Gastroesophageal sphincter (tissue), 4 donors: ENCODE measurements around the gene NGEF. TPM values are rescaled to one million over a fixed set of nuclear protein-coding genes. Genes with fewer than 3 reads are reported as not detected.
"Not testable (repeated sequence)": the region's sequence is repeated elsewhere in the genome, so short reads cannot be mapped to it uniquely, and the experiment has no call there.

Experiments
- ATAC-seq: fragments of 150-250 bp; one replicate; pipeline ENCODE4 v1.9.1; 2016; ENCODE audit warnings: mild to moderate bottlenecking, moderate library complexity
- H3K27ac ChIP-seq, 4 donors: fragments of 200-600 bp; sonication (generic) in 3 of 4; 1 replicate in 3 of 4; 2 replicates in 1 of 4; pipeline ENCODE4 v1.5.1; 2016 to 2019
- H3K27me3 ChIP-seq: fragments of 200-600 bp; sonication (generic); one replicate; pipeline ENCODE4 v1.5.1; 2019
- H3K36me3 ChIP-seq, 2 donors: fragments of 200-600 bp; sonication (generic); one replicate each; pipeline ENCODE4 v1.5.1; 2019; ENCODE audit warnings: control low read depth in 1 of 2
- H3K4me1 ChIP-seq, 3 donors: fragments of 200-600 bp; sonication (generic); 1 replicate in 2 of 3; 2 replicates in 1 of 3; pipeline ENCODE4 v1.5.1; 2016 to 2019; ENCODE audit warnings: control low read depth in 2 of 3
- H3K4me3 ChIP-seq, 2 donors: fragments of 200-600 bp; sonication (generic); one replicate each; pipeline ENCODE4 v1.5.1; 2019; ENCODE audit warnings: mild to moderate bottlenecking in 1 of 2, moderate library complexity in 1 of 2
- H3K9me3 ChIP-seq, 3 donors: fragments of 200-600 bp; sonication (generic); one replicate each; pipeline ENCODE4 v1.5.1; 2017 to 2019; ENCODE audit warnings: control low read depth in 2 of 3
- CTCF ChIP-seq, 4 experiments: fragments of 200-600 bp in 2 of 4; fragments of 450-650 bp in 2 of 4; sonication (generic) in 1 of 4; IDR thresholded peaks; one replicate each; pipeline ENCODE4 v1.5.1; 2017 to 2019; ENCODE audit warnings: antibody characterized with exemption in 4 of 4, mild to moderate bottlenecking in 2 of 4, moderate library complexity in 2 of 4
- EP300 ChIP-seq: sonication (generic); formaldehyde crosslinking; IDR thresholded peaks from one replicate; pipeline ENCODE4 v1.6.1; 2017; ENCODE audit warnings: antibody characterized with exemption, mild to moderate bottlenecking
- POLR2A ChIP-seq, 2 donors: fragments of 450-650 bp; IDR thresholded peaks; one replicate each; pipeline ENCODE4 v1.6.1; 2017; ENCODE audit warnings: antibody characterized with exemption in 2 of 2, mild to moderate bottlenecking in 2 of 2, moderate library complexity in 1 of 2
- POLR2AphosphoS5 ChIP-seq: sonication (generic); formaldehyde crosslinking; IDR thresholded peaks from one replicate; pipeline ENCODE4 v1.6.1; 2017; ENCODE audit warnings: antibody characterized with exemption
- WGBS, 2 donors: methylation state at CpG; one replicate each; pipeline ENCODE4 v1.1.5; 2018; ENCODE audit warnings: low coverage in 1 of 2; 5-methylcytosine and 5-hydroxymethylcytosine counted together
- total RNA-seq, 4 donors: library from RNA; depleted of rRNA; stranded (reverse); fragments of >200 nt; gene quantifications; one replicate each; pipeline ENCODE4 v1.1.0, GENCODE V29; 2016

NGEF gene
- total RNA-seq, 4 donors from 2014 or later = 0.40 to 0.49 (median 0.46) TPM; not detected in 1

DNA sequence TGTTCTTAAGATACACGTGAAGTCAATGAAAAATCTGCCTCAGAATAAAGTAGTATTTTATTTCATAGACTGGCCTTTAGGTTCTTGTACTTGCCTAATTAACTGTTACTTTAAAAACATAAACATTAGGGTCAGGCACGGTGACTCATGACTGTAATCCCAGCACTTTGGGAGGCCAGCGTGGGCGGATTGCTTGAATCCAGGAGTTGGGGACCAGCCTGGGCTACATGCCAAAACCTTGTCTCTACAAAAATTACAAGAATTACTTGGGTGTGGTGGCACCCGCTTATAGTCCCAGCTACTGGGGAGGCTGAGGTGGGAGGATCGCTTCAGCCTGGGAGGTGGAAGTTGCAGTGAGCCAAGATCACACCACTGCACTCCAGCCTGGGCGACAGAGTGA is 159.0 kb downstream of the NGEF start:
- no peaks in the 10 kb centered on the region for H3K9me3 ChIP-seq
- ATAC-seq = no peak
- H3K36me3 ChIP-seq = peaks cover 0 to 85% of the 10 kb centered on the region in 2 donors
- H3K4me1 ChIP-seq = peaks cover 0 to 27% (median 0%) of the 10 kb centered on the region in 3 donors
- no peak overlapping the region for H3K4me3 ChIP-seq
- WGBS, 2 donors = 7 to 24% methylated on average over 3 to 7 of the region's 7 CpGs
- no peak for TF ChIP-seq CTCF (IDR thresholded peaks at IDR 0.05)
- TF ChIP-seq POLR2A (IDR thresholded peaks at IDR 0.05) = no peak
- TF ChIP-seq EP300 = no peak
- peak; percentile 35 for TF ChIP-seq POLR2AphosphoS5
- H3K27me3 ChIP-seq = no peaks in the 10 kb centered on the region
- H3K27ac ChIP-seq = no peak overlapping the region

- Histone ChIP-seq H3K9me3 (no peaks in the 10 kb centered on the region), H3K27ac (no peak overlapping the region), H3K27me3 (no peaks in the 10 kb centered on the region), H3K36me3 (peaks cover 0 to 85% of the 10 kb centered on the region in 2 donors), H3K4me3 (no peak overlapping the region), H3K4me1 (peaks cover 0 to 27% (median 0%) of the 10 kb centered on the region in 3 donors)
- WGBS, 2 donors = 31 to 58% methylated on average over 2 of the region's 2 CpGs
- no peak for ATAC-seq
- TF ChIP-seq CTCF (IDR thresholded peaks at IDR 0.05) = no peak
- TF ChIP-seq EP300 = no peak
Measured at GRCh38 chr2:232852676-232853075, 160.4 kb downstream of the NGEF start.

GRCh38 chr2:232852081-232852480 is 161.0 kb downstream of the NGEF start:
- Histone ChIP-seq H3K4me1 (peaks cover 0 to 27% (median 0%) of the 10 kb centered on the region in 3 donors), H3K36me3 (peaks cover 0 to 85% of the 10 kb centered on the region in 2 donors)
- H3K27me3 ChIP-seq, ATAC-seq, H3K9me3 ChIP-seq, H3K4me3 ChIP-seq, H3K27ac ChIP-seq: not testable (repeated sequence)
- WGBS, 2 donors = 87 to 88% methylated on average over 3 to 9 of the region's 11 CpGs

DNA sequence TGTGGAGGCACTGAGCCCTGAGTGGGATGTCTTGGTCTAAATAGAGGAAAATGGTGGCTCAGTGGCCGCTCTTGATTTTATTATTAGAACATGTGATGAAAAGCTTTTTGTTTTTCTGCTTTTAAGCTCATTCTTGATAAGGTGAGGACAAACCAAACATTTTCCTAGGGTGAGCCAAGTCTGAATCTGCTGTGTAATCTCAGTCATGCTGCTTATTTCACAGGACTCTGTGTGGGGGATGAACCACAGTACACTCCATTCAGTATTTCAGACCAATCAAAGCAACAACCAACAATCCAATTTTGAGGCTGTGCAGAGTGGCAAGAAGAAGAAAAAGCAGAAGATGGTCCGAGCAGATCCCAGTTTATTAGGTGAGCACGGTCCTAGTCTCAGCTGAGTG is 163.0 kb downstream of the NGEF start:
- peaks cover 0 to 85% of the 10 kb centered on the region in 2 donors for H3K36me3 ChIP-seq

DNA sequence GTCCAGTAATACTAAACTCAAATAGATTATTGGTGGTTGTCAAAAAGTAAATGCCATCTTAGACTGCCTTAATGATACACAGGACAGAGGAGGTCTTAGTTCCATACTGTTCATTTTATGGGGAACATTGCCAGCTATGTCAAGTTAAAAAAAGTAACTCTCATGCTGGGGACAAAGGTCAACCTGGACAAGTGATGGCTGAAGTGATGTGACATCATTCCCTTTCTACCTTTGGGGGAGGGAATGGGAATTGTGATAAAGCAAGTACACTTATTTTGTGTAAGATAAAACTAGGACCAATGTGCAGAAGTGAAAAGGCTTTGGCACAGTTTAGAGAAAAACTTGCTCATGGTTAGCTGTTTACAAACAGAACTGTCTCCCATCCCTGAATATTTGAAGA is 167.0 kb downstream of the NGEF start:
- no peak for TF ChIP-seq CTCF (IDR thresholded peaks at IDR 0.05)
- Histone ChIP-seq H3K9me3 (no peaks in the 10 kb centered on the region), H3K4me3 (no peak overlapping the region), H3K27ac (no peak overlapping the region), H3K4me1 (no peaks in the 10 kb centered on the region), H3K27me3 (no peaks in the 10 kb centered on the region), H3K36me3 (peaks cover 0 to 99% of the 10 kb centered on the region in 2 donors)
- ATAC-seq = no peak

More for the DNA sequence above, 163.0 kb downstream of the NGEF start:
- Histone ChIP-seq H3K27ac (no peak overlapping the region), H3K27me3 (no peaks in the 10 kb centered on the region), H3K9me3 (no peaks in the 10 kb centered on the region), H3K4me1 (peaks cover 0 to 27% (median 0%) of the 10 kb centered on the region in 3 donors), H3K4me3 (no peak overlapping the region)
- WGBS, 2 donors = 83 to 97% methylated on average over 1 to 3 of the region's 3 CpGs
- no peak for ATAC-seq
- TF ChIP-seq CTCF (IDR thresholded peaks at IDR 0.05) (no peak), POLR2AphosphoS5 (no peak), EP300 (no peak), POLR2A (IDR thresholded peaks at IDR 0.05) (no peak)

DNA sequence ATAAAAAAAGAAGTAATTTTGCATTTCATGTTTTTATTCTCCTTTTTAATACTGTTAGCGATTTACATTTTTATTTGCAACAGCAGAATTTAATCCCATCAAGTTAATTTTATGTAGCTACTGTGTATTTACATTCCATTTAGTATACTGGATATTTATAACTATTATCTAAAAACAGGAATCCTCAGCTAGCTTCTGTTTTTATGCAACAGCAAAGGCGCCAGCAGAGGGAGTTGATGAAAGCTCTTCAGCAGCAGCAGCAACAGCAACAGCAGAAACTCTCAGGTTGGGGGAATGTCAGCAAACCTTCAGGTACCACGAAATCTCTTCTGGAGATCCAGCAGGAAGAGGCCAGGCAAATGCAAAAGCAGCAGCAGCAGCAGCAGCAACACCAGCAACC is 169.2 kb downstream of the NGEF start:
- Histone ChIP-seq H3K27me3 (no peaks in the 10 kb centered on the region), H3K9me3 (no peaks in the 10 kb centered on the region), H3K36me3 (peaks cover 0 to 93% of the 10 kb centered on the region in 2 donors), H3K27ac (no peak overlapping the region), H3K4me1 (peaks cover 0 to 16% (median 0%) of the 10 kb centered on the region in 3 donors), H3K4me3 (no peak overlapping the region)
- no peak for ATAC-seq
- TF ChIP-seq CTCF (IDR thresholded peaks at IDR 0.05) (no peak), POLR2AphosphoS5 (no peak), EP300 (no peak), POLR2A (IDR thresholded peaks at IDR 0.05) (no peak)
- WGBS, 2 donors = 60 to 80% methylated on average over 1 to 3 of the region's 3 CpGs
